Psoas muscle (tissue), 8 donors: ENCODE measurements around the gene SLC20A1. TPM values are rescaled to one million over a fixed set of nuclear protein-coding genes. Genes with fewer than 3 reads are reported as not detected.

Experiments
- ATAC-seq, 4 donors: fragments of 200-7000 bp; cut with Tn5 transposase; one replicate each; pipeline ENCODE4 v1.9.1; 2020; ENCODE audit warnings: moderate library complexity in 3 of 4, mild to moderate bottlenecking in 2 of 4
- DNase-seq, 2 donors: peaks; one replicate each; pipeline ENCODE4 v3.0.0-alpha.2; 2020
- H3K27ac ChIP-seq: fragments of 200-600 bp; one replicate; pipeline ENCODE4 v1.8.0; 2022
- H3K27me3 ChIP-seq, 3 donors: fragments of 200-600 bp in 1 of 3; one replicate each; pipeline versions ENCODE4 v1.6.1 to v1.8.0; 2013 to 2022; ENCODE audit warnings: low read length in 2 of 3, mild to moderate bottlenecking in 2 of 3, moderate library complexity in 1 of 3; ENCODE audit not compliant: insufficient read depth in 3 of 3
- H3K36me3 ChIP-seq, 2 donors: fragments of 200-600 bp in 1 of 2; one replicate each; pipeline versions ENCODE4 v1.6.1 to v1.8.0; 2013 to 2022; ENCODE audit warnings: low read depth in 1 of 2, mild to moderate bottlenecking in 1 of 2, moderate library complexity in 1 of 2; ENCODE audit not compliant: insufficient read depth in 1 of 2
- H3K4me1 ChIP-seq: fragments of 200-600 bp; one replicate; pipeline ENCODE4 v1.8.0; 2022
- H3K4me3 ChIP-seq: fragments of 200-600 bp; one replicate; pipeline ENCODE4 v1.8.0; 2022; ENCODE audit warnings: mild to moderate bottlenecking
- H3K9me3 ChIP-seq: fragments of 200-600 bp; one replicate; pipeline ENCODE4 v1.8.0; 2022
- WGBS, 3 donors: extraction: QIAGEN DNeasy Blood & Tissue Kit; methylation state at CpG; one replicate each; pipeline versions ENCODE4 v1.1.6 to v1.1.7; 2013; 5-methylcytosine and 5-hydroxymethylcytosine counted together
- intact Hi-C, 2 donors: fragments of 100-400 bp; cut with DNase I; formaldehyde crosslinking; loops; one replicate each; pipeline versions ENCODE4 v1.11.0 to v1.14.2; 2022
- polyA plus RNA-seq, 3 donors: library from polyadenylated mRNA; stranded (reverse); fragments of 200-250 nt; gene quantifications; one replicate each; pipeline ENCODE4 v1.2.3, GENCODE V29; 2013
- total RNA-seq, 4 donors: library from RNA; stranded (reverse); fragmentation: NEBNext Ultra II Directional in 2 of 4; extraction: Animal tissue kit (Norgen Biotek cat#: 25700) in 2 of 4; gene quantifications; one replicate each; pipeline versions ENCODE4 v1.2.1 to v1.2.4, GENCODE V29; 2021 to 2023
- TF ChIP-seq, protein P1 (sequence below): fragments of 200-600 bp; IDR thresholded peaks from one replicate; pipeline ENCODE4 v1.8.0; 2022; ENCODE audit warnings: antibody characterized with exemption
- donor health status: healthy with polysubstance abuse.
- donor health status: DM: no; HTN: no; CAD: no; lungs with moderate emphysema.
- donor health status: Bipolar disorder and iron deficiency.
- donor health status: healthy.
- donor health status: DM: yes; HTN: yes; CAD: no.
- donor health status: DM: no; HTN: no; CAD: no.
- donor health status: DM: no; HTN: no; CAD: no.
- donor health status: DM: yes; HTN: yes; CAD: no.

The SLC20A1 gene
- total and polyA plus RNA-seq, 7 donors: 11.1 to 37.1 (median 16.0) TPM

- Histone ChIP-seq H3K9me3 (no peaks in the 10 kb centered on the region), H3K4me1 (no peaks in the 10 kb centered on the region), H3K4me3 (no peak overlapping the region), H3K27ac (no peak overlapping the region), H3K36me3 (peaks cover 30 to 100% of the 10 kb centered on the region in 2 donors), H3K27me3 (no peaks in the 10 kb centered on the region)
- TF ChIP-seq, protein P1, sequence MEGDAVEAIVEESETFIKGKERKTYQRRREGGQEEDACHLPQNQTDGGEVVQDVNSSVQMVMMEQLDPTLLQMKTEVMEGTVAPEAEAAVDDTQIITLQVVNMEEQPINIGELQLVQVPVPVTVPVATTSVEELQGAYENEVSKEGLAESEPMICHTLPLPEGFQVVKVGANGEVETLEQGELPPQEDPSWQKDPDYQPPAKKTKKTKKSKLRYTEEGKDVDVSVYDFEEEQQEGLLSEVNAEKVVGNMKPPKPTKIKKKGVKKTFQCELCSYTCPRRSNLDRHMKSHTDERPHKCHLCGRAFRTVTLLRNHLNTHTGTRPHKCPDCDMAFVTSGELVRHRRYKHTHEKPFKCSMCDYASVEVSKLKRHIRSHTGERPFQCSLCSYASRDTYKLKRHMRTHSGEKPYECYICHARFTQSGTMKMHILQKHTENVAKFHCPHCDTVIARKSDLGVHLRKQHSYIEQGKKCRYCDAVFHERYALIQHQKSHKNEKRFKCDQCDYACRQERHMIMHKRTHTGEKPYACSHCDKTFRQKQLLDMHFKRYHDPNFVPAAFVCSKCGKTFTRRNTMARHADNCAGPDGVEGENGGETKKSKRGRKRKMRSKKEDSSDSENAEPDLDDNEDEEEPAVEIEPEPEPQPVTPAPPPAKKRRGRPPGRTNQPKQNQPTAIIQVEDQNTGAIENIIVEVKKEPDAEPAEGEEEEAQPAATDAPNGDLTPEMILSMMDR: no peak
- DNase-seq: no peak
- 93 to 97% (median 94%) methylated on average over 4 of the region's 4 CpGs for WGBS, 3 donors
- no peak for ATAC-seq
- intact Hi-C loops: no loop called here
Observed at GRCh38 chr2:112656679-112657078, 10.9 kb downstream of the SLC20A1 start.

GRCh38 chr2:112658301-112658700 lies 12.6 kb downstream of the SLC20A1 start:
- no peak for DNase-seq
- no peak overlapping the region for H3K4me3 ChIP-seq
- 89 to 93% (median 92%) methylated on average over 2 of the region's 2 CpGs for WGBS, 3 donors
- no peaks in the 10 kb centered on the region for H3K9me3 ChIP-seq
- no peak for ATAC-seq
- intact Hi-C loops: no loop called here
- no peaks in the 10 kb centered on the region for H3K4me1 ChIP-seq
- H3K36me3 ChIP-seq: peaks cover 22 to 98% of the 10 kb centered on the region in 2 donors
- no peaks in the 10 kb centered on the region for H3K27me3 ChIP-seq
- TF ChIP-seq, protein P1: no peak
- no peak overlapping the region for H3K27ac ChIP-seq

DNA sequence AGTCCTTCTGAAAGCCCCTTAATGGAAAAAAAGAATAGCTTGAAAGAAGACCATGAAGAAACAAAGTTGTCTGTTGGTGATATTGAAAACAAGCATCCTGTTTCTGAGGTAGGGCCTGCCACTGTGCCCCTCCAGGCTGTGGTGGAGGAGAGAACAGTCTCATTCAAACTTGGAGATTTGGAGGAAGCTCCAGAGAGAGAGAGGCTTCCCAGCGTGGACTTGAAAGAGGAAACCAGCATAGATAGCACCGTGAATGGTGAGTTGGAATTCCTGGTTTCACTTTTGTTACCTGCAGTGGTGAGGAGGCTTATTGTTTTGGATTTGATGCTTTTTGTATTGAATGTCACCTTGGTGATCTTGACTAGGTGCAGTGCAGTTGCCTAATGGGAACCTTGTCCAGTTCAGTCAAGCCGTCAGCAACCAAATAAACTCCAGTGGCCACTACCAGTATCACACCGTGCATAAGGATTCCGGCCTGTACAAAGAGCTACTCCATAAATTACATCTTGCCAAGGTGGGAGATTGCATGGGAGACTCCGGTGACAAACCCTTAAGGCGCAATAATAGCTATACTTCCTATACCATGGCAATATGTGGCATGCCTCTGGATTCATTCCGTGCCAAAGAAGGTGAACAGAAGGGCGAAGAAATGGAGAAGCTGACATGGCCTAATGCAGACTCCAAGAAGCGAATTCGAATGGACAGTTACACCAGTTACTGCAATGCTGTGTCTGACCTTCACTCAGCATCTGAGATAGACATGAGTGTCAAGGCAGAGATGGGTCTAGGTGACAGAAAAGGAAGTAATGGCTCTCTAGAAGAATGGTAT lies 13.3 kb downstream of the SLC20A1 start:
- TF ChIP-seq, protein P1: no peak
- DNase-seq (no peak), ATAC-seq (no peak)
- Histone ChIP-seq H3K9me3 (no peaks in the 10 kb centered on the region), H3K27ac (no peak overlapping the region), H3K4me1 (no peaks in the 10 kb centered on the region), H3K4me3 (no peak overlapping the region), H3K27me3 (no peaks in the 10 kb centered on the region), H3K36me3 (peaks cover 25 to 98% of the 10 kb centered on the region in 2 donors)
- intact Hi-C loops: no loop called here
- WGBS, 3 donors: 90 to 92% (median 91%) methylated on average over 11 of the region's 11 CpGs

GRCh38 chr2:112660138-112660537 lies 14.4 kb downstream of the SLC20A1 start:
- no peak overlapping the region for H3K4me3 ChIP-seq
- TF ChIP-seq, protein P1: no peak
- intact Hi-C loops: no loop called here
- H3K4me1 ChIP-seq: no peaks in the 10 kb centered on the region
- no peaks in the 10 kb centered on the region for H3K9me3 ChIP-seq
- no peak for ATAC-seq
- peaks cover 25 to 97% of the 10 kb centered on the region in 2 donors for H3K36me3 ChIP-seq
- H3K27me3 ChIP-seq: no peaks in the 10 kb centered on the region
- no peak overlapping the region for H3K27ac ChIP-seq
- DNase-seq: no peak
